CD4-positive, alpha-beta T cell treated with Interleukin-1 beta for 1 hour (primary cell): Measurements from ENCODE around the gene MCTS1.
"Not testable (repeated sequence)": the region's sequence is repeated elsewhere in the genome, so short reads cannot be mapped to it uniquely, and the experiment has no call there.

Source experiments
- DNase-seq, 2 donors: peaks; one replicate each; pipeline ENCODE4 v3.0.0-alpha.2; 2020 to 2022

Gene MCTS1, protein sequence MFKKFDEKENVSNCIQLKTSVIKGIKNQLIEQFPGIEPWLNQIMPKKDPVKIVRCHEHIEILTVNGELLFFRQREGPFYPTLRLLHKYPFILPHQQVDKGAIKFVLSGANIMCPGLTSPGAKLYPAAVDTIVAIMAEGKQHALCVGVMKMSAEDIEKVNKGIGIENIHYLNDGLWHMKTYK

DNA sequence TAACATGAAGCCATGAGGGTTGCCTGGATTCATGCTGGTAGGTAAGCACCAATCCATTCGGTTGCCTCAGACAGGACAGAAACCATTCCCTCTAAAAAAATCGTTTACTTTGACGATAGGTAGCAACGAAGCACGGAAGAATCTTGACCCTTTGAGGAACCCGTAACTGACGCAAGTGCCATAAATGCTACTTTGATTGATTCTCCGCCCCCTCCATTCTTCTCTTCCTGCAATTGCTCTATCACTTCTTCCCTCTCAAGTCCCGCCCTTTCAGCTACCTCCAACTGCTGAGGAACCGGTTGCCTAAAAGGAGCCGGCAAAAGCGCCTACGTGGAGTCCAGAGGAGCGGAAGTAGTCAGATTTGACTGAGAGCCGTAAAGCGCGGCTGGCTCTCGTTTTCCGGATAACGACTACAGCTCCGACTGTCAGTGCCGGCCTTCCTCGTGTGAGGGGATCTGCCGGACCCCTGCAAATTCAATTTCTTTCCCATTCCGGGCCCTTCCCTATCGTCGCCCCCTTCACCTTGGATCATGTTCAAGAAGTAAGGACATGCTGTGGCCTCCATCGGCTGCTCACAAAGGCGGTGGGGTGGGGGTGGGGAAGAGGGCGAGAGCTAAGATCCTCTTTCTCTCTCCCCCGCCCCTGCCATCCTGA, at the start of gene MCTS1:
MCTS1 (plus strand) TSS at position 395 of the 654 bp plus-strand sequence; CDS start at position 531, 136 bp downstream.
- peak; percentile 87 to 88 for DNase-seq

DNA sequence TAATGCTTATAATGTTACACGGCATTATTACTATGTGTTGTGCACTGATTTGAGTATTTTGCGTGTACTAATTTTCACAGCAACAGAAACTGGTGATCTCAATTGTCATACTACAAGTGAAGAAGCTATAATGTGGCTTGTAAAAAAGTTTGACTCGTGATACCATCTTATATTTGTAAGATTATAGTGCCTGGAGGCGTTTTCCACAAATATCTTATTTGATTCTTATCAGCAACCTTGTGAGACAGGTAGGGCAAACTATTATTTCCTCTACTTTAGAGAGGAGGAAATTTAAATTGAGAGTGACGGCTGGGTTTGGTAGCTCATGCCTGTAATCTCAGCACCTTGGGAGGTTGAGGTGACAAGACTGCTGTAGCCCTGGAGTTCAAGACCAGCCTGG, 47.6 kb upstream of the MCTS1 start:
- no peak for DNase-seq

DNA sequence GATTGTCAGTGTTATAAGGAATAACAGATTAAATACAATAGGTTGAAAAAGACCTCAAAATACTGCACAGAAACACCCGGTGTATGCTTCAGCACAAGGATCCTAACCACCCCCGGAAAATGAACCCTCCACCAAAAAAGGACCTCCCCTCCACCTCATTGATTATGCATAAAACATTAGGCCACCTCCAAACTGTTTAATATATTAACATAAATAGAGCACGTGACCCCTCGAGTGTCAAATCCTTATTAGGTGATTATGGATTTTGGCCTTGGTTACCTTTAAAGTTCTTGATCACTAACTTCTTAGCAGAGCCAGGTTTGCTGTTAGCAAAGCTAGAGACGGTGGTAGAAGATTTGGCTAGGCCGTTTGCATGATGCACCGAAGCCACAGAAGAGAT, 44.1 kb upstream of the MCTS1 start:
- DNase-seq = peak in 1 of 2 donors; percentile 28

DNA sequence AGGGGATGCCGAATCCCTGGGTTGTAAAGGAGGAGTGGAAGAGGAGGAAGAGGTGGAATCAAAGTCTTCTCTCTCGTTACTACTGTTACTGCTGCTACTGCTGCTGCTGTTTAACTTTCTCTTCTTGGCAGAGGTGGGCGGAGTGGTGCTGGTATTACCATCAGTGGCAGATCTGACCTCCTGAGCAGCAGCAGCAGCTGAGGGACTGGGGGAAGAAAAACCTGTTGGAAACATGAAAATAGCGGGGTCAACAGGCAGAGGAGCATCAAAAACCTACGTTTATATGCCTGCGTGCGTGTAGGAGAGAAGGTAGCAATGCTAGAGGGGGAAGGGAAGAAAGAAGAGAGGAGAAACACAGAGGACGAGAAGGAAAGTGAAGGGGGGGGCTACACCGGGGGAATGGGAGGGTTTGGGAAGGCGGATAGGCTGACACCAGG, 43.5 kb upstream of the MCTS1 start:
- peak; percentile 9 to 37 for DNase-seq

DNA sequence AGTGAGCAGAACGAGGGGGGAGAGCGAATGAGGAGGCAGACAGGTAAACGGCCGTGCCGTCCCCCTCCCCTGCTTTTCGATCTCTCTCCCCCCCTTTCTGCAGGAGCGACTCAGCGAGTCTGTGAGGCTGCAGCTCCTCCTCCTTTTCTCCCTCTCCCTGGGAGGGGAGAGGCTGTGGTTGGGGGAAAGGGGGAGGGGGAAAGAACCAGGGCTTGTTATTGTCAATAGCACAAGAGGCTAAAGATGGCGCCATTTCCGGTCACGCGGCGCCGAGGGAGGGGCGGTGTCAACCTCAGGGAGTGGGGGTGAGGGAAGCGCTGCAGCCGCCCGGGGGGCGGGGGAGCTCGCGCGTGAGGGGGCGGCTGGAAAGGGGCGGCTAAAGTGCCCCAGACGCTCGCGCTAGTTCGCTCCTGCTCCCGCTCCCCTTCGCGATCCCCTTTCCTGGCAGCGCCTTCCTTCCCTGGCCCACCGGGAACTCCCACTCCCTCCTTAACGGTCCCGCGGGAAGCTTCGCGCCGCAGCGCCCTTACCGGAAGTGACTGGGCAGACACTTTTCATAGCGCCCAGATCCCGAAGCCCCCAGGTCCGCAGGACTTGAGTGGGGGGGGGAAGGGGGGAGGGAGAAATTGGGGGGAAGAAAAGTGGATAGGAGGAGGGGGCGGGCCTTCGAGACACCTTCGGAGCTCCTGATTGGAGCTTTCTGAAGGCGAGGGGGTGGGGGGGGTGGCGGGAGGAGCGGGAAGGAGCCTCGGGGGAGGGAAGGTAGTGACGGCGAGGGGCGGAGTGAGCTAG, 42.9 kb upstream of the MCTS1 start, which contains the start of gene CUL4B:
CUL4B (minus strand) TSS at position 121 of the 792 bp plus-strand sequence. CDS start 324 bp downstream, outside the sequence.
- DNase-seq = peak; percentile 91

DNA sequence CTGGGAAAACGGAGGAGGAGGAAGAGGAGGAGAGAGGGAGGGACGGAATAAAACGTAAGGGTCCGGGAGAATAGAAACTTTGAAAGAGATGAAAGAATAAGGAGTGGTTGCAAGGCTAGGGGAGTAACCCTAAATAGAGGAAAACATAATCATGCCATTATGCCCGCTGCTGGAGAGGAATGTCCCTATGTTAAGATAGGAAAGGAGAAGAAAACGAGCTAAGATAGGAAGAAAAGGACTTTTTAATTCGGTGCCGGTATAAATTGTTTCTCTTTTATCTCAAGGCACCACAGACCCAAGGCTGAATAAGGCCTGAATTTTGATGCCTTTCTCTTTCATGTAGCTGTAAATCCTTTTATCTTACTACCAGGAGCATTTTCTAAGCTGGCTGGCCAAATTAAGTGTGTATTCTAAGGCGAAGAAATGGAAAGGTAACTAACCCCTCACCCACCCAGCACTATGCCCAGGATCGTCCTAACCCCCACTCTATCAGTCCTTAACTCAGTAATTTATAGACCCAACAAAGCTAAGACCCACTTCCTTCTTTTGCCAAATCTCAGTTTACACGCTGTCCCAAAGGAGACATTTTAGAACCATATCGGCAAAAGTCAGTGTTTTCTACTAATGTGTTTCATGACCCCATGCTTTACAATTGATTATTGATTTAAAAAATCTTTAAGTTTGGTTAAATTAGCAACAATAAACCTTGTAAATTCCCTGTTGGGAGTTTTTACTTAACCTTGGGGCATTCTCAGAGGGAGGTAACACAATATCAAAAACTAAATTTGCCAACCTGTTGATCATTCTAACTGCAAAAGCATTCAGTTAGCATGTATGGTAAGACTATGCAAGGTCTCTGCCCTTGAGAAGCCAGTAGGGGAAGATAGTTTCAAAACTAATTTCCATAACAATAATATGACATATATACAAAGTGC, 42.0 kb upstream of the MCTS1 start:
- DNase-seq = no peak

DNA sequence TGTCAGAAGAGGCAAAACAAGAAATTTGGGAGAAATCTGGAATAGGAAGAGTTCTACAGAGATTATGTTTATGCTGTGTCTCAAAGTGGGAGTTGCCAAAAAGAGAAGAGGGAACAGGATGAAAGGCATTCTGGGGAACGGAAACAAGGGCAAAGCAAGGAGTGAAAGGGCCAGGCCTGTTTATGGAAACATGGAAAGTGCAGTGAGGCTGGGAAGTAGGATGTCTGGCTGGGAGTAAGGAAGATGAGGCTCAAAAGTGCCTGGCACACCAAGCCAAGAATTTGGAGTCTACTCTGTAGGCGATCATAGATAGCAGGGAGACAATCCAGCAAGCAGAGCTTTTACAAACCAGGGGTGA, 41.4 kb upstream of the MCTS1 start:
- no peak for DNase-seq

DNA sequence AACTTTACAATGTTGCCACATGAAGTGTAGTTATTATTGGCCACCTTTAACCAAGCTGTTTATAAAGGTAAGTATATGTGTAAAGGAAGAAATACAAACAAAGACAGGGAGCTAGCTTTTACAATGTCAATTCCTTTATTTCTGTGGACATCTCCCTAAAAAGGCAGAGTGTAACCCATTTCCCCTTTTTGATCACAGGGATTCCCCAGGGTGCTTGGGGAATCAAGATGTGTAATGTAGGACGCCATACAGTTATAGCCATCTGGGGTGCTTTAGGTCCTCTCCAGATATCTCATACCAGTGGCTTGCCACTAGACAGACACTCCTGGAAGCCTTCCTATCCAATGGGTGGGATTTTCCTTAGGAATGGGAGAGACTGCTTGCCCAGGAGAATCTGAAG, 39.0 kb upstream of the MCTS1 start:
- DNase-seq = no peak

DNA sequence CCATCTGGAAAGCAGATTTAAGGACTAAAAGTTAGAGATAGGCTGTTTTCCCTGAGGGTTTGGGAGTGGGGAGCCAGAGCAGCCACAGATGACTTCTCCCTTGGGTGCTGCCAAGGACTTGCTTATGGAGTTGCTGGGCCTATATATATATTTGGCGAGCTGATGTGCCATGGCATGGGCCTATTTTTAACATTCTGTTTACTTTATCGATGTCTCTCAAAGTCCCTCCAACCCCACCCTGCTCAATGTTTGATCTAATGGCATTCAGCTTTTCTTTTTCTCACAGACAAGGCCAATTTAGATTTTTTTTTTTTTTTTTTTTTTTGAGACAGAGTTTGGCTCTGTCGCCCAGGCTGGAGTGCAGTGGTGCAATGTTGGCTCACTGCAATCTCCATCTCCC, 37.1 kb upstream of the MCTS1 start:
- DNase-seq = no peak

DNA sequence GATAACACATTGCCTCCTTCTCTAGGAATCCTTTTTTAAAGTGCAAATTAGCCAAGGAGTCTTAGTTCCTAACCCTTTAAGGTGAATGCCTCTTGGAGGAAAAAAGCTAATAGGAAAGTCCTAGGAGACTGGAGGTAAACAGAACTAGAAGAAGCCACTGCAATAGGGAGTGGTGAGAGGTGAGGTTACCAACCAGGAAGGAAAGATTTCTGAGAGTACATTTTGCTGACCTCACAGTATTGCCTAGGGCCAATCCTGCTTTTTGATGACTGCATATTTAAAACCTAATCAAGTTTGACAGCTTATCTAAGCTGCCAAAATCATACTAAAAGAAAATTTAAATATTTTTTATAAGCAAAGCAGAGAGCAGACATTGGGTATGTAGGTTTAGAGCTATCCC, 35.9 kb upstream of the MCTS1 start:
- no peak for DNase-seq

DNA sequence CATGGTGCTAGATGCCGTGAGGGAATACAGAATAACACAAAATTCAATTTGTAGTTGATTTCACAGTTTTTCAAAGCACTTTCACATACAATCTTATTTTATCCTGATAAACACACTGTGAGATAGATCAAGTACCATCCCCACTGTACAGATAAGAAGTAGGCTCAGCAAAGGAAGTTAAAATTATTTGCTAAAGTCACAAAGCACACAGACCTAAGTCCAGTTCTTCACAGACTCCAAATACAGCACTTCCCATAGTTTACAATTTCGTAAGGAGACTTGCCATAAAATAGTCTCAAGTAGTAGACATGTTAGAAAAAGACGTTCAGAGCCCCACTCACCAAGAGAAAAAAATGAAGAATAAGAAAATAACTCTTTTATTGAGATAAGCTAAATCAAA, 35.3 kb upstream of the MCTS1 start:
- no peak for DNase-seq

DNA sequence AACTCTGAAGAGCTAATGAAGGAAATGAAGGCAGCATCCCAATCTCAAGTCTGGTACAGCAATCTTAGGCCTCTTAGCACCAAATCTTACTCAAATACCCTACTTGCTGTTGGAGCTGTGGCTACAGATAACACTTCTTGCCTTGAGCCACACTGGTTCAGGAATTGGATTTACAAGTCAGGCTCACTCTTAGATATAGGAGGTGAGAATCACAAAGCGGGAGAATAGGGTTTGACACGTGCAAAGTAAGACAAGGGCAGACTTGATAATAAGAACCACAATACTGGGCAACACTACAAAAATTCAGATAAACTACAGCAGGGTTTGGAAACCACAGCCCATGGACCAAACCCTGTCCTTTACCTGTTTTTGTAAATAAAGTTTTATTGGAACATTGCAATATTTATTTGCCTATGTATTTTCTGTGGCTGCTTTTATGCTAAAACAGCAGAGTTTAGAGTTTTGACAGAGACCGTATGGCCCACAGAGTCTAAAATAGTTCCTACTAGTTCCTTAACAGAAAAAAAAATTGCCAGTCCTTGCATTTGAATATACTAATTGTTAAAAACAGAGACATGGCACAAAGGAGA, 33.8 kb upstream of the MCTS1 start:
- DNase-seq = no peak

DNA sequence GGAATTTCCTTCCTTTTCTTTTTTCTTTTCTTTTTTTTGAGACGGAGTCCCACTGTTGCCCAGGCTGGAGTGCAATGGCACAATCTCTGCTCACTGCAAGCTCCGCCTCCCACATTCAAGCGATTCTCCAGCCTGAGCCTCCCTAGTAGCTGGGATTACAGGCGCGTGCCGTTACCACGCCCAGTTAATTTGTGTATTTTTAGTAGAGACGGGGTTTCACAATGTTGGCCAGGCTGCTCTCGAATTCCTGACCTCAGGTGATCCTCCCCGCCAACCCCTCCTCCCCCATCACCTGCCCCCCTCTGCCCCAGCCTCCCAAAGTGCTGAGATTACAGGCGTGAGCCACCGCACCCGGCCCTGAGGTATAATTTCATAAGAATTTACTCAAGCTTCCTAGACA, 30.1 kb upstream of the MCTS1 start:
- not testable (repeated sequence) for DNase-seq

DNA sequence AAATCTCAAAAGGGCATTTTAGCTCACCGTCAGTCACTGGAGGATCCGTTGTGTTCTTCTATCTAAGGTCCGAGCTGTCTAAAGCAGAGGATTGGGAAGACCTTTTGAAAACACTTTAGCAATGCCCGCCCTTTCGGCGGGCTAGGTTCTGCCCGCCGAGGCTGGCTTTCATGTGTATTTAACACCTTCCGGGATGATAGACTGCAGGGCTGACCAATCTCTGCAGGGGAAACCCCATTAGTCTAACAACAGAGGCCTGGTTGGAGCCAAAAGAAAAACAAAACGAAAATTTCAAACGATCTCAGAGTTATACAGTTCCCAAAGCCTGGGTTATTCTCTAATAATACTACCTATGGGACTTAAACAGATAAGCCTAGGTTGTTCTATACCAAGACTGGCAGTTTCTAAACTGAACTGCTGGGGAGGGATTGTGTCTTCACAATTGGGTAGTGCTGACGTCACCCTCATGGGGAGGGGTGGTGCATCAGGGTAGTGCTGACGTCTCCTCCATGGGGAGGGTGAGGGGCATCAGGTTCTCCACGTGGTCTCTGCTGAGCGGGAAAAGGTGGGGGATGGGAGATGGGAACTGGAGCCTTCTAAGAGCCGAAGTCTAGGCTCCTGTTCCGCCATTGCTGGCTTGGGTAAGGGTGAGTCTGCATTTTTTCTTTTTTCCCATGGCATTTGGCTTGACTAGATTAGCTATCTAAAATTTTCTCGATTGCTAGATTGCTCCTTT, 28.4 kb upstream of the MCTS1 start:
- no peak for DNase-seq

DNA sequence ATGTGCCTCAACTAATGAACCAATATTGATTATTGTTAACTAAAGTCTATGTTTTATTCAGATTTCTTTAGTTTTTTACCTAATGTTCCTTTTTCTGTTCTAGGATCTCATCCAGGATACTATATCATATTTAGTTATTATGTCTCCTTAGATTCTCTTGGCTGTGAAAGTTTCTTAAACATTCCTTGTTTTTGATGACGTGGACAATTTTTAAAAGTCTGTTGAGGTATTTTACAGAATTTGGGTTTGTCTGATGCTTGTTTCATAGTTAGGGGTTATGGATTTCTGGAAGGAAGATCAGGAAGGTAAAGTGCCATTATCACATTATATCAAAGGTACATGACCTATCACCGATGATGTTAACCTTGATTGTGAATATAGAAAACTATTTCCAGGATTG, 18.2 kb upstream of the MCTS1 start:
- DNase-seq = no peak

DNA sequence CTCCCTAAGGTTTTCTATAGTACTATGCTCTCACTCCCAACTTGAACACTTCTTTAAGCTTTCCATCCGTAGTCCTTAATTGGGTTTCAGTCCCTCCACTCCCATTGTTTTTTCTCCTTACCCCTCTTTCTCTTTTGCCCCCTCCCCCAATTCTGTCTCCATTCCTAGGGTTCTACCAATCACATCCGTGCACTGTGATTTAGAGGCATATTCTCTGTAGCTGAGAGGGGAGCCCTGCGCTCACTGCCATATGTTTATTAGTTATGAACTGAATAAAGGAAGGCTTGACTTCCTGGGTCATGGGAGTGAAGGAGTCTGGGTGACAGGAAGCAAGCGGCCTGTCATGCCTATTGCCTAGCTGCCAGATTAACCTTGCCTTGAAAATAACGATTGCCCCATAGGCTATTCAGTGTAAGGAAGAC, 471 bp downstream of the MCTS1 start:
- peak; percentile 41 to 59 for DNase-seq

DNA sequence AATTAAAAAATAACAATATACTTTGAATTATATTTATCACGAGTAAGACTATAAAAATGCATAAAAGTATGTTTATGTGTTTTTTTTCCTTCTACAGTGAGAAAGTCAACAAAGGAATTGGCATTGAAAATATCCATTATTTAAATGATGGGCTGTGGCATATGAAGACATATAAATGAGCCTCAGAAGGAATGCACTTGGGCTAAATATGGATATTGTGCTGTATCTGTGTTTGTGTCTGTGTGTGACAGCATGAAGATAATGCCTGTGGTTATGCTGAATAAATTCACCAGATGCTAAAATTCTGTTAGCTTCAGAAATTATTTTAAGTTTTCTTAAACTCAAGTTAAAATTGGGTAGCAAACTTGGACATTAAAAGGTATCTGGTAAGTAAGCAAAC, 8.2 kb downstream of the MCTS1 start:
- no peak for DNase-seq

DNA sequence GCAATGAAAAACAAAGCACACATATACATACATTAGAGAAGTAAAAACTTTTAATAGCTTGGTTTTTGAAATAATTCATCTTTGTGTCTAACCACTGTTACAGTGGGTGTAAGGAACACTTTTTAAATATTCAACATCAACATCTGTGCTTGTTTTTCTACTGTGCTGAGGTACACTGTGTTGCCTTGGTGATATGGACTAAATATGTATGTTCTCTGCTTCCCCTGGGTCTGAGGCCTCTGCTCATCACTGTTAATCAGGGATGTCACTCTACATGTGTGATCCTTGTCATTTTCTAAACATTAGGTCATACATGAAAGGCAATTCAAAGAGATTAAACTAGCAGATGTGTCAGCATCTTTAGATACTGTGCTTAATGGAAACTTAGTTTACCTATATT, 10.9 kb downstream of the MCTS1 start:
- no peak for DNase-seq

DNA sequence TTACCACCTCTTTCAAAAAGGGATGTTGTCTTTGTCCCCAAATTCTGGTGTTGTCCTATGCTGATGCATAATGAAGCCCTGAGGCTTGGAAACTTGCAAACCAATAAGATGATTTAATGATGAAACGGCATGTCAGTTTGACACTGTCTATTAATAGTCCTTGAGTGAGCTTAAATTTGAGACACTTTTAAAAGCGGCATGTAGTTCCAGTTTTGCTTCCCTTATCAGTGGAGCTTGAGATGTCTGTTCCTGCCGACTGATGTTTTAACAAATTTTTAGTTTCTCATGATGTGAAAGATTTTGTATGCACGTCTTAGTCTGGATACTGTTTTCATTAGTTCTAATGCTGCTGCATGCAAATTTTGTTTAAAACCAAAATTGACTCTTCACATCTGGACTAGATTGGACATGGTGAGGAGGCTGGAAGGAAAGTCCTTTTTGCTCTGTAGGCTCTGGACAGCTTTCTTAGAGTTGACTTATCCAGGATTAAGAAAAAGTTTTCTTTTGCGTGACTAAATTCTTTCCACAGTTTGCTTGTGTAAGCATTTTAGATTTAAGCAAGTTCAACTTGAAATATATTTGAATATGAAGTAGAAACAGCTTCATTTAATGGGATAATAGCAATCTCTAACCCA, 14.2 kb downstream of the MCTS1 start:
- DNase-seq = no peak

DNA sequence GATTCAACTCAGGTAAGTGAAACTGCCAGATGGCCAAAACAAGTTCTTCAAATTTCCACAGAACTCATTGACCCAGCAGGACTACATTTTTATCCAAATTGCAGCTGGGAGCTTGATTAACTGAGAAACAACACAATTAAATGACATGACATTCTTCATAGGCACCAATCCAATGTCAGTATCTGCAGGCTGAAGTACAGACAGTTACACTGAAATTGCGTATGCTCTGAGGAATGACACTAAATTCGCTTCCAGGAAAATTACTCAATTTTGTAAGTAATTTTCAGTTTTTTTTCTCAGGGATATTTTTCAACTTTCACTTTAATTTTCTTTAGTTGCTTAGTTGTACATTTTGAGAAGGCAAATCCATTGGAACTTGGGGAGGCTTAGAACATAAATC, 21.5 kb downstream of the MCTS1 start:
- no peak for DNase-seq
